ENCODE results near the gene SLC1A2.

- TF ChIP-seq CTCF (IDR thresholded peaks at IDR 0.05): no peak
- TF ChIP-seq POLR2A (IDR thresholded peaks at IDR 0.05): no peak
Measured at GRCh38 chr11:35293699-35294098, 125.7 kb downstream of the SLC1A2 start.

All from uterus (tissue), 2 donors.